Measurements from ENCODE around the gene CABLES1.

- no peak for TF ChIP-seq EP300 (IDR thresholded peaks at IDR 0.05)
- TF ChIP-seq POLR2A (IDR thresholded peaks at IDR 0.05): no peak
- TF ChIP-seq CTCF (IDR thresholded peaks at IDR 0.05): no peak
- no peak for TF ChIP-seq POLR2AphosphoS5 (IDR thresholded peaks at IDR 0.05)
Observed at GRCh38 chr18:23159344-23159743, 24.1 kb downstream of the CABLES1 start.

Data from gastroesophageal sphincter (tissue), 3 donors.